Stimulated activated CD8-positive, alpha-beta memory T cell treated with anti-CD3 and anti-CD28 coated beads, Interleukin-12 subunit alpha, Interleukin-12 subunit beta, amount 100 ng/mL, for 4 hours (primary cell): ENCODE measurements around the gene SH3RF3.
A peak's percentile ranks its signal among the peaks of the same experiment; 100 is the strongest.
"Not testable (repeated sequence)": the region's sequence is repeated elsewhere in the genome, so short reads cannot be mapped to it uniquely, and the experiment has no call there.

Experiments
- DNase-seq: peaks from one replicate; pipeline ENCODE4 v3.0.0-alpha.2; 2020; ENCODE audit warnings: low read depth

SH3RF3 gene

DNA sequence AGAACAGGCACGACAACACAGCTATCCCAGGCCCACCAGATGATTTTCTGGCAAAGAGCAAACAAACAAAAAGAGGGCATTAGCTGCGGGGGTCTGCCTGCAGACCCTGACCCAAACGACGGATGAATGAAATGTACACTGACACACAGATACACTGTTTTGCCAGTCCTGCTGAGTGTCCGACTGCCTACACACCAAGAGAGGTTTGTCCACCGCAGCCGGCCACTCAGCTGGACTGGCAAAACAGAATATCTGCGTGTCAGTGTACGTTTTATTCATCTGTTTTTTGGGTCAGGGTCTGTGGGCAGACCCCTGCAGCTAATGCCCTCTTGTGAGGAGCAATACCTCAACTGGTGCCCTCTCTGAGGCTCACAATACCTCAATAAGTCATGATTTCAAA is 10.7 kb upstream of the SH3RF3 start:
- no peak for DNase-seq

GRCh38 chr2:109120166-109120565 is 8.8 kb upstream of the SH3RF3 start:
- DNase-seq, result no peak

DNA sequence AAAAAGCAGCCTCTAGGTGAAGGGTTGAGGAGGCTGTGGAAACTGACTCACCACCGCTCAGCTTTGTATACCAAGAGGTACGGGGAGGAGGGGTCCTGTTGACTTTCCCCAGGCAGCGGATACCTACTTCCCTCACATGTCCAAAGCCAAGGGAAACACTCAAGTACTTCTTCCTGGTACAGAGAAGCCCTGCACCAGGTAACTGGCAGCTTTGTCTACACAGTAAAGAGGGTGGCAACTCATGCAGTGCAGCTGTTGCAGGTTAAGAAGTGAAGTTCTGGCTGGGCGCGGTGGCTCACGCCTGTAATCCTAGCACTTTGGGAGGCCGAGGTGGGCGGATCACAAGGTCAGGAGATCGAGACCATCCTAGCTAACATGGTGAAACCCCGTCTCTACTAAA is 8.3 kb upstream of the SH3RF3 start:
- not testable (repeated sequence) for DNase-seq

DNA sequence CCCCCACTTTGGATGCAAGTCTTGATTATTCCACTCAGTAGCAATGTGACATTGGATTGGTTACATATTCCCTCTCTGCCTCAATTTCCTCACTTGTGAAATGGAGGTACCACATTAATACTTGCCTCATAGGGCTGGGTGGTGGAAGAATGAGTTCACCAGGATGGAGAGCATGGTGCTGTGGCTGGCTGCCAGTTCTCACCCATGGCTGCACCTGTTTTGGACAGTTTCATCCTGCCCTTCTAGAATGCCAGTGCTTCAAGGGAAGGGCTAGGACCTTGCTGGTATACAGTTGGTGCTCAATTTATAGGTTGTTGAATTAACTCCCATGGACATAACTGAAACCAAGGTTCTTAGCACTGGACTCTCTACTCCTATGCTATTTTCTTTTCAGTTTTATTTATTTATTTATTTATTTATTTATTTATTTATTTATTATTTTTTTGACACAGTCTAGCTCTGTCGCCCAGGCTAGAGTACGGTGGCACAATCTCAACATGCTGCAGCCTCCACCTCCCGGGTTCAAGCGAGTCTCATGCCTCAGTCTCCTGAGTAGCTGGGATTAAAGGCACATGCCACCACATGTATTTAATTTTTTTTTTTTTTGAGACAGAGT is 5.3 kb upstream of the SH3RF3 start:
- DNase-seq, result no peak

GRCh38 chr2:109124982-109125592 is 3.9 kb upstream of the SH3RF3 start:
- DNase-seq, result no peak

- no peak for DNase-seq
Measured at GRCh38 chr2:109125593-109126500, 3.2 kb upstream of the SH3RF3 start.

GRCh38 chr2:109126501-109126860 is 2.5 kb upstream of the SH3RF3 start:
- DNase-seq, result no peak

DNA sequence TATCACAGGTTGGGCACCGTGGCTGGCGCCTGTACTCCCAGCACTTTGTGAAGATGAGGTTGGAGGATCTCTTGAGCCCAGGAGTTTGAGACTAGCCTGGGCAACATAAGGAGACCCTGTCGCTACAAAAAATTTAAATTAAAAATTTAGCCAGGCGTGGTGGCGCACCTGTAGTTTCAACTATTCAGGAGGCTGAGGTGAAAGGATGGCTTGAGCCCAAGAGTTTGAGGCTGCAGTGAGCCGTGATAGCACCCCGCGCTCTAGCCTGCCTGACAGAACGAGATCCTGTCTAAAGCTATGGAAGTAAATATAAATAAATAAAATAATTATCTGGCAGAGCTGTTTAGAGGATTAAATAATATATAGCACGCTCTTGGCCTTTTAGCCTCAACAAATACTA is 1.4 kb upstream of the SH3RF3 start:
- DNase-seq, result no peak

DNA sequence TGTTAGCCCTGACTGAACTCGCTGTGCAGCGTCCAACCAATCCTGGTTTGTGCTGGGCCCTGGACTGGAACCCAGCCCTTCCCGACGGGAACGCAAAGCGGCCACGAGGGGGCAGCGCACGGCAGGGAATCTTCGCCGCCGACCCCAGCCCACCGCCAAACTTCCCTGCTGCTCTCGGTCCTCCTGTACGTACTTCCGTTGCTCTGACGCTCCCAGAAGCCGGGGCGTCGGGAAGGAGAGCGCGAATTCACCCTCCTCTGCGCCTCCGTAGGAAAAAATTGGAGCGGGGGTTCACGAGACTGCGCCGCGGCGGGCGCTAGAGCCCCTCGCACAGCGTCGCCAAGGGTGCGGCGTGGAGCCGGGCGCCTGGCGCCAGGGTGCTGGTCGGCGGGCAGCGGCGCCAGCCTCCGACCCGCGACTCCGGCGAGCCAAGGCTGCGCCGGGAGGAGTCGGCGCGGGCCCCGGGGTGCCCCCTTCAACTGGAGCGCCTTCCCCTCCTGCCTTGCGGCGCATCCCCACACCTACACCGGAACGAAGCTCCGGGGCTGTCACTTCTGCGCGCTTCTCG is 873 bp upstream of the SH3RF3 start:
- peak; percentile 38 for DNase-seq

DNA sequence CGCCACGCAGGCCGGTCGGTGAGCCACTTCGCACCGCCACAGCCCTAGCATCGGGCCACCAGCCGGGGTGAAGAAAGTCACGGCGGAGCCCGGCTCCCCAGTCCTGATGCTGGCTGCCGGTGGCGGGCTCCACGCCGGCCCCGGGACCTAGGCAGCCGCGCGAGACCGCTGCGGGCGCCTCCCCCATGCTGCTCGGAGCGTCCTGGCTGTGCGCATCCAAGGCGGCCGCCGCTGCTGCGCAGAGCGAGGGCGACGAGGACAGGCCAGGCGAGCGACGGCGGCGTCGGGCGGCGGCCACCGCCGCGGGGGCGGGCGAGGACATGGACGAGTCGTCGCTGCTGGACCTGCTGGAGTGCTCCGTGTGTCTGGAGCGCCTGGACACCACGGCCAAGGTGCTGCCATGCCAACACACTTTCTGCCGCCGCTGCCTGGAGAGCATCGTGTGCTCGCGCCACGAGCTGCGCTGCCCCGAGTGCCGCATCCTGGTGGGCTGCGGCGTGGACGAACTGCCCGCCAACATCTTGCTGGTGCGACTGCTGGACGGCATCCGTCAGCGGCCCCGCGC is 433 bp downstream of the SH3RF3 start:
- DNase-seq, result no peak

DNA sequence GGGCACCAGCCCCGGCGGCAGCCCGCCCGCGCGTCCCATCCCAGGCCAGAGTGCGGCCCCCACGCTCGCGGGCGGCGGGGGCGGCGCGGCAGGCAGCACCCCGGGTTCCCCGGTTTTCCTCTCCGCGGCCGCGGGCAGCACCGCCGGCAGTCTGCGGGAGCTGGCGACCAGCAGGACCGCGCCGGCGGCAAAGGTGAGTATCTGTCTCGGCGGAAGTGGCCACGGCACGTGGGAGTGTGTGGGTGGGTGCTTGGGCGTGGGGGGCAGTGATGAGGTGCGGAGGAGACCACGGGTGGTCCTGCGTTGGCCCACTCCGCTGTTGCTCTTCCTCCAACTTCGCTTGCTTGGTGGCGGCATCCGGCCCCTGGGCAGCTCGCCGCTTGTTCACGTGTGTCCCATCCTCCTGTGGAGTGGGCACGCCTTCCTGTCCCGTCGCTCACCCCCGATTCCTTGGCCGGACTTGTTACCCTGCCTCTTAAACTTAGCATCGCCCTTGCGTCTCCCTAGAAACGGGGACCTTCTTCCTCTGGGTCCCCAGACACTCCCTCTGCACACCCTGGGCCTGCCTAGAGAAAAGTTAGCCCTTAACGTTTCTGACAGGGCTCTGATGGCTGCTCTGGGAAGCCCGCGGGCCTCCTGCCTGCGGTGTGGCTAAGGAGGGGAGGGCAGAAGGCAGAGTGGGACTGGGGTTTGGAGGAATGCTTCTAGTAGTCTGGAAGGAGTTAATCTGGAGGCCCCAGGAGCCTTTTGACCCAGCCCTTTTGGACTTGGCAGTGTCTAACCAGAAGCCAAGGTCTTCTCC is 1.1 kb downstream of the SH3RF3 start:
- no peak for DNase-seq

DNA sequence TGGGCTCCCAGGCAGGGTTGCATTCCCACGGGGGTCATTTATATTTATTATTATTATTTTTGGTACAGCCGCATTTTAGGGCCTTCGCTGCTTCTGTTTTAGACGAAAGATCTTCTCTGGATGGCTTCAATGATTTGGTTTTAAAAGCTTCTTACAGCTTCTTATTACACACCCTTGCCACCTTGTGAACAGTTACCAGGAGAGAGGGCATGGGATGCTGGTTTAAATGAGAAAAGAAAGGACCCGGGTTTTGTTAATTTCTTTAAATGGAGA is 1.7 kb downstream of the SH3RF3 start:
- no peak for DNase-seq

- no peak for DNase-seq
Measured at GRCh38 chr2:109131777-109132176, 2.8 kb downstream of the SH3RF3 start.

DNA sequence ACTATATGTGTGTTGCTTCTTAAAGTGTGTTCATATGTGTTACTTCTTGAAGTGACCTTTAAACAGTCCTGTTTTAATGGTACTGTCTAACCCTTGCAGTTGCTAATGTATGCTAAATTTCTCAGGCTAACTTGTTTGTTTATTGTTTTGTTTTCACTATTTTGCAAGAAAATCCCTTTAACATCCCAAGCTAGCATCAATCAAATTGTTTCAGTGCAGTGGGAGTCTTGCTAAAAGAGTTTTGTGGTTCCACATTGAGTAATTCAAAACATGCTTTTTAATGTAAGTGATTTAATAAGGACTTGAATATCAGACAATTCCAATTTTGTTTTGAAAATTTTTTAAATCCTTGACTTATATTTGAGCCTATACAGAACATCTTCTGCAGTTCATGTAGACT is 3.6 kb downstream of the SH3RF3 start:
- no peak for DNase-seq

DNA sequence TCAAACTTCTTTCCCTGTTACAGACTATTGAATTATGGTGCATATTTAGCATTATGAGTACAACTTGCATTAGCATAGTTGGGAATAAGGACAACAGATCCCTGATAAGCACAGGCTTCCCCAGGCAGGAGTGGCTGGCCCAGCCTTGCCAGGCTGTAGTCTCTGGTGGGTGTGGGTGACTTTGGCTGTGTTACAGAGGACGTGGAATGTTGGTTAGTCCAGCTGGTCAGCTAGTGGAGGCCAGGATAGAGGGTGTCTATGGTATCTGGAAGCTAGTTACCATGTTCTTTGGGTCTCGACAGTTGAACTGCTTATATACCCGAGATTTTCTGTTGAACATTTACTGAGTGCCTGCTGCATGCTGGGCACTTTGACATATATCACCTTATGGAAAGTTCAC is 4.7 kb downstream of the SH3RF3 start:
- DNase-seq, result no peak

- no peak for DNase-seq
Measured at GRCh38 chr2:109134741-109135358, 5.8 kb downstream of the SH3RF3 start.

GRCh38 chr2:109135359-109136197 is 6.6 kb downstream of the SH3RF3 start:
- DNase-seq, result no peak

DNA sequence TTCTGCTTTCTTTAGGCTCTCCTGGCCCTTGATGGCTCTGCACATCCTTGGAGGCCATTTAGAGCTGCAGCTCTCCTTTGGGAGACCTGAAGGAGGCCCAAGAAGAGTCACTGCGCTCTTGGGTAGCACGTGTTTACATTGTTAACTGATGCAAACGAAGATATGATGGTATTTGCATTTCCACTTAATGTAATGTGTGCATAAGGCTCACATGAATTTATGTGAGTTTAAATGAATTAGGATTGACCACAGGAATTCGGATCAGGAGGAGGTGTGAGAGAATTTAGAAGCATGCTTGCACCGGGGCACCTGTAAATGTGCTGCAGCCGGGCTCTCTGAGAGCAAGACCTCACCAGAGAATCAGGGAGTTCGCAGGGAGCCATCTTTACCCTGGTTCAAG is 7.5 kb downstream of the SH3RF3 start:
- no peak for DNase-seq

- no peak for DNase-seq
Measured at GRCh38 chr2:109137616-109138015, 8.6 kb downstream of the SH3RF3 start.

GRCh38 chr2:109138449-109138848 is 9.4 kb downstream of the SH3RF3 start:
- DNase-seq, result no peak

DNA sequence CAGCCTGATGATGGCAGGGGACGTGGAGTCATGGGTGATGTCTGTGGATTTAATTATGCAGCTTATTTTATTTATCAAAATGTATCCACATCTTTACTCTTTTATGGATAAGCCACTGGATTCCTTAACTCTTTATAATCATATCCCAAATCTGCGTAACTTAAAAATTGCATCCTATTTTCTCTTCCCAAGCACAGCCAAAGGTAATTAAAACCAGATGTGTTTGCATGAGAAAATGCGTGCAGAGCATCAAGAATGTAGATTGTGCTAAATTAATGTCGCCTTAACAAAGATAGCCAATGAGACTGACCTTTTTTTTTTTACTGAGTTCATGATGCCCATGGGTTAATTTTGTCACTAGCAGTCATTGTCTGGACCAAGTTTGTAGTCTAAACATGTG is 10.0 kb downstream of the SH3RF3 start:
- DNase-seq, result no peak
